Transverse colon (tissue), 4 donors: ENCODE measurements around the gene NTRK3. TPM values are rescaled to one million over a fixed set of nuclear protein-coding genes. Genes with fewer than 3 reads are reported as not detected.

Source experiments
- DNase-seq: peaks from one replicate; pipeline ENCODE4 v3.0.0-alpha.2; 2019
- H3K27ac ChIP-seq, 4 donors: fragments of 200-600 bp; sonication (generic); 2 replicates each; pipeline ENCODE4 v1.5.1; 2016 to 2018; ENCODE audit warnings: inconsistent platforms in 4 of 4
- H3K27me3 ChIP-seq: fragments of 200-600 bp; sonication (generic); 2 replicates; pipeline ENCODE4 v1.5.1; 2017; ENCODE audit warnings: inconsistent platforms
- H3K36me3 ChIP-seq, 4 donors: fragments of 200-600 bp; sonication (generic); 2 replicates each; pipeline ENCODE4 v1.5.1; 2017 to 2019; ENCODE audit warnings: inconsistent platforms in 4 of 4
- H3K4me1 ChIP-seq, 4 donors: fragments of 200-600 bp; sonication (generic); 2 replicates each; pipeline ENCODE4 v1.5.1; 2017 to 2020; ENCODE audit warnings: inconsistent platforms in 4 of 4
- H3K4me3 ChIP-seq, 4 donors: fragments of 200-600 bp; sonication (generic); 1 replicate in 1 of 4; 2 replicates in 3 of 4; pipeline versions ENCODE4 v1.5.1 to v1.6.1; 2017 to 2019; ENCODE audit warnings: inconsistent platforms in 4 of 4
- H3K9me3 ChIP-seq, 2 donors: fragments of 200-600 bp; sonication (generic); 2 replicates each; pipeline ENCODE4 v1.5.1; 2017 to 2019; ENCODE audit warnings: inconsistent platforms in 2 of 2
- CTCF ChIP-seq, 5 experiments: fragments of 200-600 bp in 3 of 5; fragments of 450-650 bp in 2 of 5; sonication (generic) in 3 of 5; IDR thresholded peaks; 1 replicate in 2 of 5; 2 replicates in 3 of 5; pipeline ENCODE4 v1.5.1; 2016 to 2017; ENCODE audit warnings: antibody characterized with exemption in 5 of 5, inconsistent platforms in 3 of 5, mild to moderate bottlenecking in 2 of 5, moderate library complexity in 1 of 5
- EP300 ChIP-seq: sonication (generic); formaldehyde crosslinking; IDR thresholded peaks from one replicate; pipeline ENCODE4 v1.6.1; 2017; ENCODE audit warnings: antibody characterized with exemption, low read depth
- POLR2A ChIP-seq: fragments of 450-650 bp; IDR thresholded peaks from one replicate; pipeline ENCODE4 v1.6.1; 2016; ENCODE audit warnings: antibody characterized with exemption, mild to moderate bottlenecking, moderate library complexity
- POLR2AphosphoS5 ChIP-seq, 3 donors: sonication (generic); formaldehyde crosslinking; IDR thresholded peaks; one replicate each; pipeline ENCODE4 v1.6.1; 2016; ENCODE audit warnings: antibody characterized with exemption in 3 of 3
- WGBS, 2 donors: methylation state at CpG; one replicate each; pipeline ENCODE4 v1.1.5; 2018; ENCODE audit warnings: low coverage in 1 of 2; 5-methylcytosine and 5-hydroxymethylcytosine counted together
- in situ Hi-C, 4 donors: fragments of 200-750 bp; cut with MboI; loops; one replicate each; pipeline versions ENCODE4 v1.15.0 to v1.15.1; 2017; ENCODE audit warnings: low sequenced_read_pairs in 3 of 4, low pct_ligation_motif_present in 1 of 4, low pct_unique_long_range_greater_than_20kb in 1 of 4
- intact Hi-C: fragments of 100-400 bp; cut with DNase I; formaldehyde crosslinking; loops from one replicate; pipeline ENCODE4 v1.15.1; 2023; ENCODE audit warnings: low total_unique reads
- total RNA-seq, 4 donors: library from RNA; depleted of rRNA; stranded (reverse); fragments of >200 nt; gene quantifications; one replicate each; pipeline ENCODE4 v1.1.0, GENCODE V29; 2016

NTRK3 gene
- total RNA-seq, 4 donors from 2014 or later = 1.1 to 2.8 (median 2.4) TPM

GRCh38 chr15:88121968-88122530, 134.5 kb downstream of the NTRK3 start:
- no peaks in the 10 kb centered on the region for H3K9me3 ChIP-seq
- WGBS, 2 donors = 78 to 88% methylated on average over 2 of the region's 2 CpGs
- no peak for DNase-seq
- no peaks in the 10 kb centered on the region for H3K4me1 ChIP-seq
- no peaks in the 10 kb centered on the region for H3K27me3 ChIP-seq
- H3K4me3 ChIP-seq = no peak overlapping the region
- no peak overlapping the region for H3K27ac ChIP-seq
- in situ Hi-C loops = no loop called here
- H3K36me3 ChIP-seq = no peaks in the 10 kb centered on the region
- intact Hi-C loops = no loop called here
- TF ChIP-seq CTCF (IDR thresholded peaks at IDR 0.05) (no peak), POLR2A (no peak), POLR2AphosphoS5 (IDR thresholded peaks at IDR 0.05) (no peak), EP300 (no peak)

GRCh38 chr15:88120026-88120425, 136.5 kb downstream of the NTRK3 start:
- 40 to 87% methylated on average over 2 to 3 of the region's 3 CpGs for WGBS, 2 donors
- H3K4me1 ChIP-seq = peaks cover 0 to 10% (median 2%) of the 10 kb centered on the region in 4 donors
- H3K27ac ChIP-seq = no peak overlapping the region
- TF ChIP-seq EP300 (no peak), CTCF (IDR thresholded peaks at IDR 0.05) (no peak), POLR2A (no peak), POLR2AphosphoS5 (IDR thresholded peaks at IDR 0.05) (no peak)
- H3K27me3 ChIP-seq = no peaks in the 10 kb centered on the region
- no peaks in the 10 kb centered on the region for H3K36me3 ChIP-seq
- intact Hi-C loops = no loop called here
- in situ Hi-C loops = no loop called here
- no peak overlapping the region for H3K4me3 ChIP-seq
- DNase-seq = no peak
- no peaks in the 10 kb centered on the region for H3K9me3 ChIP-seq

- no peak for TF ChIP-seq EP300
- TF ChIP-seq POLR2AphosphoS5 (IDR thresholded peaks at IDR 0.05) = no peak
- TF ChIP-seq POLR2A = no peak
- no peak for TF ChIP-seq CTCF (IDR thresholded peaks at IDR 0.05)
- Histone ChIP-seq H3K4me3 (no peak overlapping the region), H3K4me1 (peaks cover 0 to 10% (median 2%) of the 10 kb centered on the region in 4 donors), H3K9me3 (no peaks in the 10 kb centered on the region), H3K27ac (no peak overlapping the region), H3K27me3 (no peaks in the 10 kb centered on the region), H3K36me3 (no peaks in the 10 kb centered on the region)
- in situ Hi-C loops = no loop called here
- no peak for DNase-seq
- intact Hi-C loops = no loop called here
- WGBS, 2 donors = 91% methylated on average over 7 of the region's 7 CpGs; no CpG with 5 or more reads in 1 of the 2 donors
These were observed 137.8 kb downstream of the NTRK3 start for GRCh38 chr15:88118741-88119140.

GRCh38 chr15:88118035-88118434, 138.5 kb downstream of the NTRK3 start:
- Histone ChIP-seq H3K4me1 (peaks cover 0 to 10% (median 2%) of the 10 kb centered on the region in 4 donors), H3K4me3 (no peak overlapping the region), H3K9me3 (no peaks in the 10 kb centered on the region), H3K27ac (no peak overlapping the region), H3K36me3 (no peaks in the 10 kb centered on the region), H3K27me3 (no peaks in the 10 kb centered on the region)
- no peak for TF ChIP-seq CTCF (IDR thresholded peaks at IDR 0.05)
- TF ChIP-seq POLR2A = no peak
- TF ChIP-seq POLR2AphosphoS5 (IDR thresholded peaks at IDR 0.05) = no peak
- no peak for TF ChIP-seq EP300
- 78 to 79% methylated on average over 6 of the region's 6 CpGs for WGBS, 2 donors
- no peak for DNase-seq
- in situ Hi-C loops (no loop called here), intact Hi-C loops (no loop called here)
